HepG2 (cell line): ENCODE measurements around the gene PEX11G. TPM values are rescaled to one million over a fixed set of nuclear protein-coding genes. Genes with fewer than 3 reads are reported as not detected.

Experiments used
- DMAP1 ChIP-seq: IDR thresholded peaks from 2 replicates; pipeline ENCODE4 v1.6.1; 2016
- GTF2F1 ChIP-seq: fragments of 150-350 bp; IDR thresholded peaks from 2 replicates; pipeline ENCODE4 v1.6.1; 2014; ENCODE audit warnings: low read length
- HINFP ChIP-seq: sonication (generic); formaldehyde crosslinking; IDR thresholded peaks from 2 replicates; pipeline ENCODE4 v1.4.0; 2020; ENCODE audit warnings: low read depth, mild to moderate bottlenecking, missing genetic modification reagents
- ISL2 ChIP-seq: sonication (generic); formaldehyde crosslinking; IDR thresholded peaks from 2 replicates; pipeline ENCODE4 v1.5.0; 2020; ENCODE audit warnings: missing genetic modification reagents
- MTF1 ChIP-seq: sonication (generic); formaldehyde crosslinking; IDR thresholded peaks from 2 replicates; pipeline ENCODE4 v1.5.0; 2020; ENCODE audit warnings: missing genetic modification reagents
- SMARCE1 ChIP-seq: fragments of 450-650 bp; IDR thresholded peaks from 2 replicates; pipeline ENCODE4 v1.6.1; 2017; ENCODE audit warnings: borderline replicate concordance
- THYN1 ChIP-seq: sonication (generic); formaldehyde crosslinking; IDR thresholded peaks from 2 replicates; pipeline ENCODE4 v1.8.1; 2023; ENCODE audit warnings: low read depth, mild to moderate bottlenecking, moderate library complexity, missing genetic modification reagents, borderline replicate concordance
- ZBTB7A ChIP-seq: sonication (generic); formaldehyde crosslinking; IDR thresholded peaks from 2 replicates; pipeline ENCODE4 v1.8.0; 2022; ENCODE audit warnings: mild to moderate bottlenecking, missing genetic modification reagents
- ZFY ChIP-seq: sonication (generic); formaldehyde crosslinking; IDR thresholded peaks from 2 replicates; pipeline ENCODE4 v1.4.0; 2020; ENCODE audit warnings: missing genetic modification reagents
- ZNF234 ChIP-seq: sonication (generic); formaldehyde crosslinking; conservative IDR thresholded peaks from 2 replicates; pipeline ENCODE4 v1.5.1; 2020; ENCODE audit warnings: mild to moderate bottlenecking, missing genetic modification reagents
- ZNF253 ChIP-seq: sonication (generic); formaldehyde crosslinking; IDR thresholded peaks from 2 replicates; pipeline ENCODE4 v1.8.0; 2022; ENCODE audit warnings: mild to moderate bottlenecking, missing genetic modification reagents, borderline replicate concordance
- ZNF609 ChIP-seq: sonication (generic); formaldehyde crosslinking; IDR thresholded peaks from 2 replicates; pipeline ENCODE4 v1.4.0; 2020; ENCODE audit warnings: mild to moderate bottlenecking, missing genetic modification reagents, borderline replicate concordance
- ZNF639 ChIP-seq: conservative IDR thresholded peaks from 2 replicates; pipeline ENCODE4 v1.6.1; 2018; ENCODE audit warnings: missing genetic modification reagents
- ZNF713 ChIP-seq: sonication (generic); formaldehyde crosslinking; IDR thresholded peaks from 2 replicates; pipeline ENCODE4 v1.4.0; 2020; ENCODE audit warnings: mild to moderate bottlenecking, missing genetic modification reagents
- ZNF720 ChIP-seq: sonication (generic); formaldehyde crosslinking; IDR thresholded peaks from 2 replicates; pipeline ENCODE4 v1.4.0; 2020; ENCODE audit warnings: missing genetic modification reagents
- polyA plus RNA-seq, 8 experiments: library from polyadenylated mRNA; depleted of rRNA in 3 of 8; stranded (reverse) in 7 of 8; unstranded in 1 of 8; fragments of >200 nt; fragmentation: Illumina TruSeq in 4 of 8; extraction: Trizol in 4 of 8; gene quantifications; 2 replicates each; pipeline versions ENCODE4 v1.2.1 to v1.2.3, GENCODE V29; 2011 to 2016; ENCODE audit warnings: low read depth in 4 of 8, missing spikeins in 1 of 8, mixed read lengths in 1 of 8; ENCODE audit not compliant: insufficient read depth in 1 of 8
- total RNA-seq, 5 experiments: library from RNA; depleted of rRNA; stranded (reverse); fragments of >200 nt; fragmentation: Illumina TruSeq; extraction: Trizol; gene quantifications; 2 replicates each; pipeline ENCODE4 v1.2.3, GENCODE V29; 2016; ENCODE audit warnings: low read depth in 1 of 5
- TF ChIP-seq, protein P1 (sequence below): sonication (generic); formaldehyde crosslinking; IDR thresholded peaks from 2 replicates; pipeline ENCODE4 v1.4.0; 2020; ENCODE audit warnings: missing genetic modification reagents, borderline replicate concordance
- TF ChIP-seq, protein P2 (sequence below): sonication (generic); formaldehyde crosslinking; conservative IDR thresholded peaks from 2 replicates; pipeline ENCODE4 v1.8.0; 2022; ENCODE audit warnings: missing genetic modification reagents

Gene PEX11G
- total and polyA plus RNA-seq, 2 of the 13 experiments (the other 11 are each of a cell fraction or from before 2014, with no cell fraction given) = not detected

DNA sequence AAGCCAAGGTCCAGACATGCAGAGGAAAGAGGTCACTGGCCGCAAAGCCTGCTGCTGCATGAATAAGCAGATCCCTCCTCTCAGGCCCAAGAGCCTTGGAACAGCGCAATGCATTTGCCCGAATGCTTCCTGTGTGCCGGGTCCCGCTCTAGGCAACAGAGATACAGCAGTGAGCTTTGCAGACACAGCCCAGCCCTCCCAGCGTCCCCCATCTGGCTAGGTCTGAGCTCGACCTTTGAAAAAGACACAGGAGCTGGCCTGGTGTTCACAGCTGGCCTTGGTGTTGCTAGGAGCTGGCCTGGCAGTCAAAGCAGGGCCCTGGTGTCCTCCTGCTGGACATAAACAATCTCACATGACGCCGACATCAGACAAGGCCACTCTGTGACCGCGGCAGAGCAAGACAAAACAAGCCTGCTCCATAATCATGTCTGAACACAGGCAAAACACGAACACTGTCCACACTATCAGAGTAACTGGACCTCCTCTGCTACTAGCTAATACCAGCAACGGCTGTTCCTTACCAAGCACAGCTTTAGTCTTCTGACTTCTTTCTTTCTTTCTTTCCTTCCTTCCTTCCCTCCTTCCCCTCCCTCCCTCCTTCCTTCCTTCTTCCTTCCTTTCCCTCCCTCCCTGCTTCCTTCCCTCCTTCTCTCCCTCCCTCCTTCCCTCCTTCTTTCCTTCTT is 5.7 kb upstream of the PEX11G start (continued):
- TF ChIP-seq, protein P1, sequence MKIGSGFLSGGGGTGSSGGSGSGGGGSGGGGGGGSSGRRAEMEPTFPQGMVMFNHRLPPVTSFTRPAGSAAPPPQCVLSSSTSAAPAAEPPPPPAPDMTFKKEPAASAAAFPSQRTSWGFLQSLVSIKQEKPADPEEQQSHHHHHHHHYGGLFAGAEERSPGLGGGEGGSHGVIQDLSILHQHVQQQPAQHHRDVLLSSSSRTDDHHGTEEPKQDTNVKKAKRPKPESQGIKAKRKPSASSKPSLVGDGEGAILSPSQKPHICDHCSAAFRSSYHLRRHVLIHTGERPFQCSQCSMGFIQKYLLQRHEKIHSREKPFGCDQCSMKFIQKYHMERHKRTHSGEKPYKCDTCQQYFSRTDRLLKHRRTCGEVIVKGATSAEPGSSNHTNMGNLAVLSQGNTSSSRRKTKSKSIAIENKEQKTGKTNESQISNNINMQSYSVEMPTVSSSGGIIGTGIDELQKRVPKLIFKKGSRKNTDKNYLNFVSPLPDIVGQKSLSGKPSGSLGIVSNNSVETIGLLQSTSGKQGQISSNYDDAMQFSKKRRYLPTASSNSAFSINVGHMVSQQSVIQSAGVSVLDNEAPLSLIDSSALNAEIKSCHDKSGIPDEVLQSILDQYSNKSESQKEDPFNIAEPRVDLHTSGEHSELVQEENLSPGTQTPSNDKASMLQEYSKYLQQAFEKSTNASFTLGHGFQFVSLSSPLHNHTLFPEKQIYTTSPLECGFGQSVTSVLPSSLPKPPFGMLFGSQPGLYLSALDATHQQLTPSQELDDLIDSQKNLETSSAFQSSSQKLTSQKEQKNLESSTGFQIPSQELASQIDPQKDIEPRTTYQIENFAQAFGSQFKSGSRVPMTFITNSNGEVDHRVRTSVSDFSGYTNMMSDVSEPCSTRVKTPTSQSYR (CRISPR knock-in tag) = 0 out of 2 replicates have a peak, but pooled peaks have one; percentile 10
- TF ChIP-seq, protein P2, sequence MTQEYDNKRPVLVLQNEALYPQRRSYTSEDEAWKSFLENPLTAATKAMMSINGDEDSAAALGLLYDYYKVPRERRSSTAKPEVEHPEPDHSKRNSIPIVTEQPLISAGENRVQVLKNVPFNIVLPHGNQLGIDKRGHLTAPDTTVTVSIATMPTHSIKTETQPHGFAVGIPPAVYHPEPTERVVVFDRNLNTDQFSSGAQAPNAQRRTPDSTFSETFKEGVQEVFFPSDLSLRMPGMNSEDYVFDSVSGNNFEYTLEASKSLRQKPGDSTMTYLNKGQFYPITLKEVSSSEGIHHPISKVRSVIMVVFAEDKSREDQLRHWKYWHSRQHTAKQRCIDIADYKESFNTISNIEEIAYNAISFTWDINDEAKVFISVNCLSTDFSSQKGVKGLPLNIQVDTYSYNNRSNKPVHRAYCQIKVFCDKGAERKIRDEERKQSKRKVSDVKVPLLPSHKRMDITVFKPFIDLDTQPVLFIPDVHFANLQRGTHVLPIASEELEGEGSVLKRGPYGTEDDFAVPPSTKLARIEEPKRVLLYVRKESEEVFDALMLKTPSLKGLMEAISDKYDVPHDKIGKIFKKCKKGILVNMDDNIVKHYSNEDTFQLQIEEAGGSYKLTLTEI (CRISPR knock-in tag) = no peak
- TF ChIP-seq HINFP (no peak; the same call in 1 of the 2 replicates), DMAP1 (CRISPR knock-in tag) (peak; percentile 52; the same call in 1 of the 2 replicates), ZBTB7A (CRISPR knock-in tag) (no peak), ZNF609 (CRISPR knock-in tag) (peak; percentile 20; the same call in 1 of the 2 replicates), ZNF639 (CRISPR knock-in tag) (0 out of 2 replicates have a peak, but pooled peaks have one; percentile 46), ZNF713 (CRISPR knock-in tag) (no peak), ISL2 (CRISPR knock-in tag) (no peak), SMARCE1 (no peak), ZFY (CRISPR knock-in tag) (peak; percentile 83), THYN1 (CRISPR knock-in tag) (no peak), ZNF253 (CRISPR knock-in tag) (no peak), MTF1 (CRISPR knock-in tag) (no peak), ZNF234 (CRISPR knock-in tag) (no peak), ZNF720 (CRISPR knock-in tag) (no peak), GTF2F1 (no peak)
